ENCODE results near the gene GRIN2A. TPM values are rescaled to one million over a fixed set of nuclear protein-coding genes. Genes with fewer than 3 reads are reported as not detected.

GRIN2A gene
- total and polyA plus RNA-seq, 2 experiments from 2014 or later: 0.42 to 5.5 TPM

DNA sequence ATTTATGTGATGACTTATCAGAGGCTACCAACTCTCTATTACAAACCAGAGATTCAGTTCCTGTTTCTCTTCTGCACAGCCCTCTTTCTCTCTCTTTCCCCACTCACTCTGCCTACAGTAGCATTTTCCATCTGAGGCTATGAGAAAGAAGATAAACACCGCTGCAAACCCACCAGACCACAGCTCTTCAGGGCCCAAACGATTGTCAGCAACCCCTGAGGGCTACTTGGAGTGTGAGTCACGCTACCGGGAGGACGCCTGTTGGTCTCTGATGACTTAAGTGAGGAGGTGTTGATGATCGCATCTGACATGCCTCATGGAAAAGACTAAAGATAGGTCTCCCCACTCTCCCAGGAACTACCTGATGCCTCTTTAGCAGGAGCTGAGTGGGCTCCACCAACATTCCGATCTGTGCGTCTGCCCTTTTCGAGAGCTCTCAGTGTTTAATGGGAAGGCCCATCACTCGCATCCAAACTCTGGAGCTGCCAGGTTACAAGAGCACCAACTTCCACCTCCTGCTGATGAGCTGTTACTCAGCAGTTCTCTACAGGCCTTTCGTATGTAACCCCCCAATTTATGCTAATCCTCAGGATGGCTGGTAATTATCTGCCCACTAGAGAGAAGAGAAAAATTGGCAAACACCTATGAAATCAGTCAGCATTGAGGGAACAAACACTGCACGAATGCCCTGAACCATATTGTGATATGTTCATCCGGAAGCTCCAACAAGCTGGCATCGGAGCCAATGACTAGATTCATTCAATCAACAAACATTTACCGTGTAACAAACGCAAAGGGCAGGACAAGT is 9.2 kb downstream of the GRIN2A start:
- Histone ChIP-seq H3K4me1 (ENCODE audit: low read depth) (no peaks in the 10 kb centered on the region), H3K36me3 (no peaks in the 10 kb centered on the region), H3K27me3 (no peaks in the 10 kb centered on the region), H3K4me3 (no peak overlapping the region), H3K9me3 (ENCODE audit: low read depth) (no peaks in the 10 kb centered on the region), H3K27ac (no peak overlapping the region)
- TF ChIP-seq CTCF (IDR thresholded peaks at IDR 0.05; ENCODE audit: low read depth, low read length): no peak
- no peak for DNase-seq (ENCODE audit: low read depth in 1 of 2, low spot score in 1 of 2)

DNA sequence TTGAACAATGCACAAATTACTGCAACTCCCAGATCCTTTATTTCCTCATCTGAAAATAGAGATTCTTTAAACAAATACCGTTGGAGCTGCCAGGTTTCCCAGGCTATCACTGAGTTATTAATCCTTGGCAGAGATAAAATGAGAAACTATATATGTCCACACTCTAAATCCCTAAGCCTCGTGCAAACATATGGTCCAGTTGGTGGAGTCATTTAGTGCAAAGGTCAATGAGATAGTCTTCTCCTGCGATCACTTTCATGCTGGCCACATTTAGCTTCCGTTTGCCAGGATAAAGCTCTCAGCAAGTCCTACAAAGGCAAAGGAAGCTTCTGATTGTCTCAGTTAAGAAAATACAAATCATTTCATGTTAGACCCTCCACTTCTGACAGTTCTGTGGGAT is 11.0 kb downstream of the GRIN2A start:
- DNase-seq (ENCODE audit: low read depth in 1 of 2, low spot score in 1 of 2): no peak
- Histone ChIP-seq H3K9me3 (ENCODE audit: low read depth) (no peaks in the 10 kb centered on the region), H3K27me3 (no peaks in the 10 kb centered on the region), H3K4me1 (ENCODE audit: low read depth) (no peaks in the 10 kb centered on the region), H3K27ac (no peak overlapping the region), H3K4me3 (no peak overlapping the region), H3K36me3 (no peaks in the 10 kb centered on the region)
- no peak for TF ChIP-seq CTCF (IDR thresholded peaks at IDR 0.05; ENCODE audit: low read depth, low read length)

DNA sequence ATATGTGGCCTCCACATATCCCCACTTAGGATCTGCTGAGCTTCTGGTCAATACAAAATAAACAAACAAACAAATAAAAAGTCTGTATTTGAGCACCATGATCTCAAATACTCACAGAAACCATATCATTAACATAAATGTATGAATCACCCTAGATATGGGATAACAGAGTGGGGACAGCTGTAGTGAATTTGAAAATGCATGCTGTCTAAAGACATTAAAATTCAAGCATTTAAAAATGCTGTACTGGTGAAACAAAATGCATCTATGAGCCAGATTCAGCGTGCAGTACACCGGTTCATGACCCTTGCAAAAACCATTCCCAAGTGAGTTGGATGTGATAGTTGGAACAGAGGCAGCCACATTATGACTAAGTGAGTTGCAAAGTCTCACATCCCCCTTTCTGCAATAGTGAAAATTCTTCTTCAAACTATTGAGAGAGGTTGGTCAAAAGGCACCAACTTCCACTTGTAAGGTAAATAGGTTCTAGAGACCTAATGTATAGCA is 12.3 kb downstream of the GRIN2A start:
- H3K27me3 ChIP-seq: no peaks in the 10 kb centered on the region
- no peak for TF ChIP-seq CTCF (IDR thresholded peaks at IDR 0.05; ENCODE audit: low read depth, low read length)
- DNase-seq (ENCODE audit: low read depth in 1 of 2, low spot score in 1 of 2): no peak

GRCh38 chr16:10169031-10169430 is 13.2 kb downstream of the GRIN2A start:
- Histone ChIP-seq H3K9me3 (ENCODE audit: low read depth) (no peaks in the 10 kb centered on the region), H3K36me3 (no peaks in the 10 kb centered on the region)
- TF ChIP-seq CTCF (IDR thresholded peaks at IDR 0.05; ENCODE audit: low read depth, low read length): no peak

More for the DNA sequence above, 12.3 kb downstream of the GRIN2A start:
- Histone ChIP-seq H3K4me3 (no peak overlapping the region), H3K27ac (no peak overlapping the region), H3K36me3 (no peaks in the 10 kb centered on the region), H3K4me1 (ENCODE audit: low read depth) (no peaks in the 10 kb centered on the region), H3K9me3 (ENCODE audit: low read depth) (no peaks in the 10 kb centered on the region)

GRCh38 chr16:10168258-10168657 is 14.0 kb downstream of the GRIN2A start:
- Histone ChIP-seq H3K36me3 (no peaks in the 10 kb centered on the region), H3K27ac (no peak overlapping the region), H3K27me3 (no peaks in the 10 kb centered on the region), H3K9me3 (ENCODE audit: low read depth) (no peaks in the 10 kb centered on the region), H3K4me1 (ENCODE audit: low read depth) (no peaks in the 10 kb centered on the region), H3K4me3 (no peak overlapping the region)
- no peak for DNase-seq (ENCODE audit: low read depth in 1 of 2, low spot score in 1 of 2)
- TF ChIP-seq CTCF (IDR thresholded peaks at IDR 0.05; ENCODE audit: low read depth, low read length): no peak

More at GRCh38 chr16:10169031-10169430, 13.2 kb downstream of the GRIN2A start:
- Histone ChIP-seq H3K27me3 (no peaks in the 10 kb centered on the region), H3K4me1 (ENCODE audit: low read depth) (no peaks in the 10 kb centered on the region), H3K4me3 (no peak overlapping the region), H3K27ac (no peak overlapping the region)
- no peak for DNase-seq (ENCODE audit: low read depth in 1 of 2, low spot score in 1 of 2)

Data from cardiac muscle cell (in vitro differentiated cells and primary cell).